Panc1 (cell line): ENCODE measurements around the gene ZBTB14.

Source experiments
- POLR2AphosphoS5 ChIP-seq: IDR thresholded peaks from 2 replicates; pipeline ENCODE4 v1.6.1; 2012; ENCODE audit warnings: mild to moderate bottlenecking, low read depth, low read length, moderate library complexity
- TF ChIP-seq, protein P1 (sequence below): fragments of 450-650 bp; IDR thresholded peaks from 2 replicates; pipeline ENCODE4 v1.5.1; 2017; ENCODE audit warnings: mild to moderate bottlenecking
- TF ChIP-seq, protein P2 (sequence below), 2 experiments: IDR thresholded peaks; 2 replicates each; pipeline ENCODE4 v1.6.1; 2011 to 2012; ENCODE audit warnings: low read depth in 2 of 2, control low read depth in 1 of 2, low read length in 1 of 2, mild to moderate bottlenecking in 1 of 2, moderate library complexity in 1 of 2; ENCODE audit not compliant: insufficient read depth in 1 of 2

DNA sequence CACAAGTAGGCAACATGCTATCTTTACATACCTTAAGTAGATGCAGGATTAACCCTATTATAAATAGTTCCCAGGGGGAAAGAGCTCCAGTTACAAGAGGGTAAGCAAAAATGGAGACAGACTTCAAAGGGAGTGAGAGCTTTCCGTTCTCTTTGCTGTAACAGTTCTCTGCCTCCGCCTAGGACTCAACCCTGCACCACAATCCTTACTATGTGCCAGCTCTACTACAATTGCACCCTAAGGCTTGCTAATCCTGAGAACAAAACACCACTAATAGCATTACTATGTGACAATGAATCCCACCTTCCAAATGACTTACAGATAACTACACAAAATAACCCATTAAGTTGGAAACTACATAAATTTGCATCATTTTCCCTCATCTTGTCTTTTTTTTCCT is 7.7 kb downstream of the ZBTB14 start:
- TF ChIP-seq, protein P1, sequence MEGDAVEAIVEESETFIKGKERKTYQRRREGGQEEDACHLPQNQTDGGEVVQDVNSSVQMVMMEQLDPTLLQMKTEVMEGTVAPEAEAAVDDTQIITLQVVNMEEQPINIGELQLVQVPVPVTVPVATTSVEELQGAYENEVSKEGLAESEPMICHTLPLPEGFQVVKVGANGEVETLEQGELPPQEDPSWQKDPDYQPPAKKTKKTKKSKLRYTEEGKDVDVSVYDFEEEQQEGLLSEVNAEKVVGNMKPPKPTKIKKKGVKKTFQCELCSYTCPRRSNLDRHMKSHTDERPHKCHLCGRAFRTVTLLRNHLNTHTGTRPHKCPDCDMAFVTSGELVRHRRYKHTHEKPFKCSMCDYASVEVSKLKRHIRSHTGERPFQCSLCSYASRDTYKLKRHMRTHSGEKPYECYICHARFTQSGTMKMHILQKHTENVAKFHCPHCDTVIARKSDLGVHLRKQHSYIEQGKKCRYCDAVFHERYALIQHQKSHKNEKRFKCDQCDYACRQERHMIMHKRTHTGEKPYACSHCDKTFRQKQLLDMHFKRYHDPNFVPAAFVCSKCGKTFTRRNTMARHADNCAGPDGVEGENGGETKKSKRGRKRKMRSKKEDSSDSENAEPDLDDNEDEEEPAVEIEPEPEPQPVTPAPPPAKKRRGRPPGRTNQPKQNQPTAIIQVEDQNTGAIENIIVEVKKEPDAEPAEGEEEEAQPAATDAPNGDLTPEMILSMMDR, result no peak
- no peak for TF ChIP-seq POLR2AphosphoS5
- TF ChIP-seq, protein P2, sequence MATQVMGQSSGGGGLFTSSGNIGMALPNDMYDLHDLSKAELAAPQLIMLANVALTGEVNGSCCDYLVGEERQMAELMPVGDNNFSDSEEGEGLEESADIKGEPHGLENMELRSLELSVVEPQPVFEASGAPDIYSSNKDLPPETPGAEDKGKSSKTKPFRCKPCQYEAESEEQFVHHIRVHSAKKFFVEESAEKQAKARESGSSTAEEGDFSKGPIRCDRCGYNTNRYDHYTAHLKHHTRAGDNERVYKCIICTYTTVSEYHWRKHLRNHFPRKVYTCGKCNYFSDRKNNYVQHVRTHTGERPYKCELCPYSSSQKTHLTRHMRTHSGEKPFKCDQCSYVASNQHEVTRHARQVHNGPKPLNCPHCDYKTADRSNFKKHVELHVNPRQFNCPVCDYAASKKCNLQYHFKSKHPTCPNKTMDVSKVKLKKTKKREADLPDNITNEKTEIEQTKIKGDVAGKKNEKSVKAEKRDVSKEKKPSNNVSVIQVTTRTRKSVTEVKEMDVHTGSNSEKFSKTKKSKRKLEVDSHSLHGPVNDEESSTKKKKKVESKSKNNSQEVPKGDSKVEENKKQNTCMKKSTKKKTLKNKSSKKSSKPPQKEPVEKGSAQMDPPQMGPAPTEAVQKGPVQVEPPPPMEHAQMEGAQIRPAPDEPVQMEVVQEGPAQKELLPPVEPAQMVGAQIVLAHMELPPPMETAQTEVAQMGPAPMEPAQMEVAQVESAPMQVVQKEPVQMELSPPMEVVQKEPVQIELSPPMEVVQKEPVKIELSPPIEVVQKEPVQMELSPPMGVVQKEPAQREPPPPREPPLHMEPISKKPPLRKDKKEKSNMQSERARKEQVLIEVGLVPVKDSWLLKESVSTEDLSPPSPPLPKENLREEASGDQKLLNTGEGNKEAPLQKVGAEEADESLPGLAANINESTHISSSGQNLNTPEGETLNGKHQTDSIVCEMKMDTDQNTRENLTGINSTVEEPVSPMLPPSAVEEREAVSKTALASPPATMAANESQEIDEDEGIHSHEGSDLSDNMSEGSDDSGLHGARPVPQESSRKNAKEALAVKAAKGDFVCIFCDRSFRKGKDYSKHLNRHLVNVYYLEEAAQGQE (IDR thresholded peaks at IDR 0.05; ENCODE audit: insufficient read depth in 1 of 2, low read depth in 2 of 2, low read length in 1 of 2), result no peak
